ENCODE data around the gene METTL8. TPM values are rescaled to one million over a fixed set of nuclear protein-coding genes. Genes with fewer than 3 reads are reported as not detected.

The METTL8 gene
- total and polyA plus RNA-seq, 11 donors: 4.2 to 18.5 (median 9.0) TPM

DNA sequence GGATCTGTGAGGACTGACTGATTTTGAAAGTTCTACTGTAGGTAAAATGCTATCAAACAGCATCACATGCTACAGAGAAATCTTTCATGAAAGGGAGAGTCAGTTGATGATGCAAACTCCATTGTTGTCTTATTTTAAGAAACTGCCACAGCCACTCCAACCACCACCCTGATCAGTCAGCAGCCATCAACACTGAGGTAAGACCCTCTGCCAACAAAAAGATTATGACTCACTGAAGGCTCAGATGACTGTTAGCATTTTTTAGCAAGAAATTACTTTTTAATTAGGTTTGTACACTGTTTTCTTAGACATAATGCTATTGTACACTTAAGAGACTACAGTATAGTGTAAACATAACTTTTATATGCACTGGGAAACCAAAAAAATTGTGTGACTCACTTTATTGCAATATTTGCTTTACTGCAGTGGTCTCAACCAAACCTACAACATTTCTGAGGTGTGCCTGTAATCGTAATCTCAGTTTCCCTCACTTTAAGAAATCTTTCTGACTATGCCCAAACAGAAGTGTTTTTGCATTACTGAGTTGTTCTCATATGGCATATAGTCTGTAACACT lies 42.8 kb downstream of the METTL8 start:
- H3K4me1 ChIP-seq: peaks cover 0 to 6% (median 0%) of the 10 kb centered on the region in 12 donors
- H3K27ac ChIP-seq: no peak overlapping the region
- H3K36me3 ChIP-seq: no peaks in the 10 kb centered on the region
- TF ChIP-seq POLR2A (IDR thresholded peaks at IDR 0.05): no peak
- TF ChIP-seq, protein P1, sequence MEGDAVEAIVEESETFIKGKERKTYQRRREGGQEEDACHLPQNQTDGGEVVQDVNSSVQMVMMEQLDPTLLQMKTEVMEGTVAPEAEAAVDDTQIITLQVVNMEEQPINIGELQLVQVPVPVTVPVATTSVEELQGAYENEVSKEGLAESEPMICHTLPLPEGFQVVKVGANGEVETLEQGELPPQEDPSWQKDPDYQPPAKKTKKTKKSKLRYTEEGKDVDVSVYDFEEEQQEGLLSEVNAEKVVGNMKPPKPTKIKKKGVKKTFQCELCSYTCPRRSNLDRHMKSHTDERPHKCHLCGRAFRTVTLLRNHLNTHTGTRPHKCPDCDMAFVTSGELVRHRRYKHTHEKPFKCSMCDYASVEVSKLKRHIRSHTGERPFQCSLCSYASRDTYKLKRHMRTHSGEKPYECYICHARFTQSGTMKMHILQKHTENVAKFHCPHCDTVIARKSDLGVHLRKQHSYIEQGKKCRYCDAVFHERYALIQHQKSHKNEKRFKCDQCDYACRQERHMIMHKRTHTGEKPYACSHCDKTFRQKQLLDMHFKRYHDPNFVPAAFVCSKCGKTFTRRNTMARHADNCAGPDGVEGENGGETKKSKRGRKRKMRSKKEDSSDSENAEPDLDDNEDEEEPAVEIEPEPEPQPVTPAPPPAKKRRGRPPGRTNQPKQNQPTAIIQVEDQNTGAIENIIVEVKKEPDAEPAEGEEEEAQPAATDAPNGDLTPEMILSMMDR (IDR thresholded peaks at IDR 0.05): no peak
- no peak for ATAC-seq
- intact Hi-C loops (cut with DNase I): no loop called here
- WGBS, 4 donors: 93 to 100% (median 98%) methylated on average over 1 of the region's 1 CpG
- H3K27me3 ChIP-seq: no peaks in the 10 kb centered on the region
- no peak for DNase-seq
- H3K9me3 ChIP-seq: peaks cover 0 to 11% (median 0%) of the 10 kb centered on the region in 12 donors
- H3K4me3 ChIP-seq: no peak overlapping the region

DNA sequence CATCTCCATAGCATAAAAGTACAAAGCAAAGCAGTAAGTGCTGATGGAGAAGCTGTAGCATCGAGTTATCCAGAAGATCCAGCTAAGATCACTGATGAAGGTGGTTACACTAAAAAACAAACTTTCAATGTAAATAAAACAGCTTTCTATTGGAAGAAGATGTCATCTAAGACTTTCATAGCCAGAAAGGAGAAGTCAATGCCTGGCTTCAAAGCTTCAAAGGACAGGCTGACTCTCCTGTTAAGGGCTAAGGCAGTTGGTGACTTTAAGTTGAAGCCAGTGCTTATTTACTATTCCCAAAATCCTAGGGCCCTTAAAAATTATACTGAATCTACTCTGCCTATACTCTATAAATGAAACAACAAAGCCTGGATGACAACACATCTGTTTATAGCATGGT lies 44.0 kb downstream of the METTL8 start:
- no peaks in the 10 kb centered on the region for H3K9me3 ChIP-seq
- intact Hi-C loops (cut with DNase I): no loop called here
- H3K4me3 ChIP-seq: no peak overlapping the region
- WGBS, 4 donors: 86 to 100% (median 97%) methylated on average over 1 of the region's 1 CpG
- ATAC-seq: no peak
- peaks cover 0 to 6% (median 0%) of the 10 kb centered on the region in 12 donors for H3K4me1 ChIP-seq
- H3K36me3 ChIP-seq: no peaks in the 10 kb centered on the region
- no peak for TF ChIP-seq POLR2A (IDR thresholded peaks at IDR 0.05)
- TF ChIP-seq, protein P1 (IDR thresholded peaks at IDR 0.05): no peak
- H3K27ac ChIP-seq: no peak overlapping the region
- H3K27me3 ChIP-seq: no peaks in the 10 kb centered on the region
- DNase-seq: no peak

- no peak overlapping the region for H3K4me3 ChIP-seq
- H3K9me3 ChIP-seq: no peaks in the 10 kb centered on the region
- intact Hi-C loops (cut with DNase I): no loop called here
- peaks cover 0 to 4% (median 0%) of the 10 kb centered on the region in 12 donors for H3K4me1 ChIP-seq
- H3K36me3 ChIP-seq: no peaks in the 10 kb centered on the region
- ATAC-seq (no peak), DNase-seq (no peak)
- H3K27ac ChIP-seq: no peak overlapping the region
- no peaks in the 10 kb centered on the region for H3K27me3 ChIP-seq
- WGBS, 4 donors: 98 to 100% (median 99%) methylated on average over 1 of the region's 1 CpG
- TF ChIP-seq, protein P1 (IDR thresholded peaks at IDR 0.05): no peak
- TF ChIP-seq POLR2A (IDR thresholded peaks at IDR 0.05): no peak
Measured at GRCh38 chr2:171389325-171389724, 44.5 kb downstream of the METTL8 start.

DNA sequence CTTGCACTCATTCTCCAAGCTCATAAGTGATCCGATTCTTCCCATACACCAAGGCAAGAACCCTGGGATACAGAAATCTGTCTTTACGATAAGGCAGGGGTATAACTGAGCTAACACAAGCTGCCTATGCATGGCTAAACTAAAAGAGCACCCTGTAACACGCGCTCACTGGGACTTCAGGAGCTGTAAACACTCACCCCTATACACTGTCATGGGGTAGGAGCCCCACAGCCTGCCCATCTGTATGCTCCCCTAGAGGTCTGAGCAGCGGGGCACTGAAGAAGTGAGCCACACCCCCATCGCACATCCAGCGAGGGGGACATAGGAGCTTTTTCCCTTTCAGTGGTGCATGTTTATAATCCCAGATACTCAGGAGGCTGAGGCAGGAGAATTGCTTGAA lies 46.7 kb downstream of the METTL8 start:
- H3K4me3 ChIP-seq: no peak overlapping the region
- ATAC-seq (no peak), DNase-seq (no peak)
- WGBS, 4 donors: 83 to 96% (median 90%) methylated on average over 7 of the region's 7 CpGs
- peaks cover 0 to 4% (median 0%) of the 10 kb centered on the region in 12 donors for H3K9me3 ChIP-seq
- H3K36me3 ChIP-seq: no peaks in the 10 kb centered on the region
- intact Hi-C loops (cut with DNase I): no loop called here
- no peak overlapping the region for H3K27ac ChIP-seq
- H3K4me1 ChIP-seq: peaks cover 0 to 3% (median 0%) of the 10 kb centered on the region in 12 donors
- no peaks in the 10 kb centered on the region for H3K27me3 ChIP-seq
- TF ChIP-seq POLR2A (IDR thresholded peaks at IDR 0.05): no peak
- TF ChIP-seq, protein P1 (IDR thresholded peaks at IDR 0.05): no peak
